ENCODE data around the gene TMEM132C.

Gene TMEM132C

DNA sequence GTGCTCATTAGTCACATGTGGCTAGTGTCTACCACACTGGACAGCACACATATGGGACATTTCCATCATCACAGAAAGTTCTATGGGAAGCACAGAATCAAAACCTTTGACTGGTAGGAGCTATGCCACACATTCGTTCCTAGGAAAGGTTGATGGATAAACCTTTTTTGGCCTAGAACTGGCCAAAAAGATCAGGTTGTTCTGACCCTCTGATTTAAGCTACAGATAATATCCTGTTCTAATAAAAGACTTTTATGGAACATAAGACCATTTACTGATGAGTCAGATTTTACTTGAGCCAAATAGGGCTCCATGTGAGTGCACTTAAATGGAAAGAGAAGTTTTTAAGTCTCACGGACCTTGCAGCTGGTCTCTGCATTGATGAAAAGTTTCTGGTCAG lies 413.6 kb downstream of the TMEM132C start:
- no peak overlapping the region for H3K4me3 ChIP-seq (ENCODE audit: low read depth, low read length)
- TF ChIP-seq, protein P1, sequence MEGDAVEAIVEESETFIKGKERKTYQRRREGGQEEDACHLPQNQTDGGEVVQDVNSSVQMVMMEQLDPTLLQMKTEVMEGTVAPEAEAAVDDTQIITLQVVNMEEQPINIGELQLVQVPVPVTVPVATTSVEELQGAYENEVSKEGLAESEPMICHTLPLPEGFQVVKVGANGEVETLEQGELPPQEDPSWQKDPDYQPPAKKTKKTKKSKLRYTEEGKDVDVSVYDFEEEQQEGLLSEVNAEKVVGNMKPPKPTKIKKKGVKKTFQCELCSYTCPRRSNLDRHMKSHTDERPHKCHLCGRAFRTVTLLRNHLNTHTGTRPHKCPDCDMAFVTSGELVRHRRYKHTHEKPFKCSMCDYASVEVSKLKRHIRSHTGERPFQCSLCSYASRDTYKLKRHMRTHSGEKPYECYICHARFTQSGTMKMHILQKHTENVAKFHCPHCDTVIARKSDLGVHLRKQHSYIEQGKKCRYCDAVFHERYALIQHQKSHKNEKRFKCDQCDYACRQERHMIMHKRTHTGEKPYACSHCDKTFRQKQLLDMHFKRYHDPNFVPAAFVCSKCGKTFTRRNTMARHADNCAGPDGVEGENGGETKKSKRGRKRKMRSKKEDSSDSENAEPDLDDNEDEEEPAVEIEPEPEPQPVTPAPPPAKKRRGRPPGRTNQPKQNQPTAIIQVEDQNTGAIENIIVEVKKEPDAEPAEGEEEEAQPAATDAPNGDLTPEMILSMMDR (IDR thresholded peaks at IDR 0.05; ENCODE audit: borderline replicate concordance, insufficient read depth, low read depth, low read length): no peak

DNA sequence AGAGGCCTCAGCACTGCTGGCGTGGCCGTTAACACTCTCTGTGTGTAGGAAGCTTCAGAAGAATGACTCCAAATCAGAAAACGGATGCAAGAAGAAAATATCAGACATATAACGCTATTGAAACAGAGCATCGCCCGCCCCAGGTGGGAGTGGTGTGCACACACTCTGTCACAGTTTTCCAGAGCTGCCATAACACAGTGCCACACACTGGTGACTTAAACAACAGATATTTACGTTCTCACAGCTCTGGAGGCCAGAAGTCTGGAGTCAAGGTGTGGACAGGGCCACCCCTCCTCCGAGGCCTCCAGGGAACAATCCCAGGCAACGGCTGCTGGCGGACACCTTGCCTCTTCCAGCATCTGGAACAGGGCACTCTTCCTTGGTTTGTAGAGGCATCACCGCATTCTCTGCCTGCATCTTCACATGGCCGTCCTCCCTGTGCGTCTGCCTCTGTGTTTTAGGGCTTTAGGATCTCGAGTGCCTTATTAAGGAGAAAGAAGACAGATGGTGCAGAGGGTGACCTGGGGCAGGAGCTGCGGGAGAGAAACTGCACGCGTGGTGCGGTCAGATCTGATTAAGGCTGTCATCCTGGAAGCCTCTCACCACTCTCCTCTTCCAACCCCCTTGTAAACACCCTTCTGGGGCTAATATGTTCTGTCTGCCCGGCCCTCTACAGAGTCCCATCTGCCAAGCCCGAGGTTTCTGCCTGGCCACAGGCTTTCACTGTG lies 415.7 kb downstream of the TMEM132C start:
- H3K4me3 ChIP-seq (ENCODE audit: low read depth, low read length): no peak overlapping the region
- TF ChIP-seq, protein P1 (IDR thresholded peaks at IDR 0.05; ENCODE audit: borderline replicate concordance, insufficient read depth, low read depth, low read length): no peak

DNA sequence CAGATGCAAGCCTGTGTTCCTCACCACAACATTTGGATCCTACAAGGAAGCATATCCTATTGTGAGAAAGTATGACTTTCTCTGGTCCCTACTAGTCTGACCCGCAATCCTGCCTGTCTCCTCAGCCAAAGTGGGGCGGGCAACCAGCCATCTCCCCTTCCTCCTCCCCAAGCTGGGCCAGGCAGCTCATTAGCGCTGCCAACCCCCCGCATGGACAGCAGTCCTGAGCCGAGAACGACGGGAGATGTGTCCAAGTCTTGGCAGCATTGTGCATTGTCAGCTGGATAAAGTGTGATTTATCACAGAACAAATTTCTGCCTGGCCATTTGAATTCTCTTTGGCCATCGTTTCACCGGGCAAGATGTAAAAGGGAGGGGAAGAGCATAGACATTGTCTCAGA lies 417.4 kb downstream of the TMEM132C start:
- TF ChIP-seq, protein P1 (IDR thresholded peaks at IDR 0.05; ENCODE audit: borderline replicate concordance, insufficient read depth, low read depth, low read length): no peak
- H3K4me3 ChIP-seq (ENCODE audit: low read depth, low read length): no peak overlapping the region

DNA sequence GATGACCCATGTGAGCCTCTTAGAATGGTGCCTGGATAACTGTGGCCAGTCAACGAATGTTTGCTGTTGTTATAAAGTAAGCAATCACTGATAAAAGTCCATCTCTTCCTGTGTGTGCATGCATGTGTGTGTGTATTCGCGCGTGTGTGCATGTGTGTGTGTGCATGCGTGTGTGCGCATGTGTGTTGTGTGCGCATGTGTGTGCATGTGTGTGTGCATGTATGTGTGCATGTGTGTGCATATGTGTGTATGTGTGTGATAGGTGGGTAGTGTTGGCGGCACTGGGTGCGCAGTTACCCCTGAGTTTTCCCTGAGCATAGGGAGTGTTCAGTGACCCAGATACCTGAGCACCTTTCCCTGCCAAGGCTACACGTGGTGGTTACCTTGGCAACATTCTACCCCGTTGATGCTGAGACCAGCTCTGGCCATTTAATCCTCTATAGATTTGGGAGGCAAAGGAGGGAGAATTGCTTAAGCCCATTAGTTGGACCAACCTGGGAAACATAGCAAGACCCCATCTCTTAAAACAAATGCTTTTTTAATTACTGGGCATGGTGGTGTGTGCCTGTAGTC lies 419.0 kb downstream of the TMEM132C start:
- TF ChIP-seq, protein P1 (IDR thresholded peaks at IDR 0.05; ENCODE audit: borderline replicate concordance, insufficient read depth, low read depth, low read length): no peak
- H3K4me3 ChIP-seq (ENCODE audit: low read depth, low read length): no peak overlapping the region

DNA sequence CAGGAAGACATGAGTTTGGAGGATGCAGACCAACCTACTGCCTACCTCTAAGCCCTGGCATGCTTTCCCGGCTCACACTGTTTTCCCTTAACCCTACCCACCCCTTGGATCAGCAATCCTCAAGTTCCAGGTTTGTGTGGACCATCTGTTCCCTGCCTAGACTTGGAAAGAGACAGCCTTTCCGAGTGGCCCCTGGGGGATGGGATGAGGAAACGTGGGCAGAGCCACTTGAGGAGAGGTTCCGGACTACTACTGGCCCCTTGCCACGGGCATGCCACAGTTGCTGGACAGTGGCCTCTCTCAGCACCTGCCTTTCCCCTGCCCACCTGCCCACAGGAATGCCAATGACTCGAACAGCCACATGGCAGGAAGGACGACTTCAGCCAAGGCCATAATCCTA lies 420.9 kb downstream of the TMEM132C start:
- no peak overlapping the region for H3K4me3 ChIP-seq (ENCODE audit: low read depth, low read length)
- TF ChIP-seq, protein P1 (IDR thresholded peaks at IDR 0.05; ENCODE audit: borderline replicate concordance, insufficient read depth, low read depth, low read length): no peak

DNA sequence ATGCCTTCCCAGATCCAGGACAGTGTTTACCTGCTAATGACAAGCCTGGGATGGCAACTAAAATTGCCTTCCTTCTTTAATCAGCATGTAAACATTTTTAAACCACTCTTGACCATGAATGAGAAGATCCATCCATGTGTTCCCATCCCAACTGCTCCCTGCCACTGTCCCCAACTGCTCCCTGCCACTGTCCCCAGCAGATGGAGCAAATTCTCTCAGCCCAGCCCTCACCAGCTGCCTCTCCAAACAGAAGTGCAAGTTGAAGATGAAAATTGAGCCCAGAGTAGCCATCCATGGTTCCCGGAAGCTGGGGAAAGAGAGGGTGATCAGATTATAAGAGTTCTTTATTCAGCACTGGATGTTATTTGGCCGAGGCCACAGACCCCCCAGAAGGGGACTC lies 423.7 kb downstream of the TMEM132C start:
- TF ChIP-seq, protein P1 (IDR thresholded peaks at IDR 0.05; ENCODE audit: borderline replicate concordance, insufficient read depth, low read depth, low read length): no peak
- H3K4me3 ChIP-seq (ENCODE audit: low read depth, low read length): no peak overlapping the region

DNA sequence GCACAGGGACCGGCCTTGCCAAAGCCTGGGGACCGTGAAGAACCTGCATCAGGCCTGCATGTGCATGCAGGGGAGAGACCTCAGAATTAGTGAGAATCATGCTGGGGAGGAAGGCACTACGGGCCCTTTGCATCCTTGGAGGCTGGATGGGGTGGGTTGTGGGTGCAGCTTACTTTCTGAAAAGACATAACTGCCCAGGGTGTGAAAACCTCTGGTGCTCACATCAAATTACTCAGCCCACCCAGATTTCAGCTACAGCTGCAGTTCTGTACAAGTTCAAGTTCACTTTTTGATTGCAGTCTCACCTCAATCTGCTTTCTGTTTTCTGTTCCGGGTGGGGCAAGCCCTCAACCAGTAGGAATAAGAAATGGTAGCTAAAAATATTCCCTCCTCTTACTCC lies 426.1 kb downstream of the TMEM132C start:
- H3K4me3 ChIP-seq (ENCODE audit: low read depth, low read length): no peak overlapping the region
- TF ChIP-seq, protein P1 (IDR thresholded peaks at IDR 0.05; ENCODE audit: borderline replicate concordance, insufficient read depth, low read depth, low read length): no peak
